Measurements from ENCODE around the gene ALG2. TPM values are rescaled to one million over a fixed set of nuclear protein-coding genes. Genes with fewer than 3 reads are reported as not detected.
A peak's percentile ranks its signal among the peaks of the same experiment; 100 is the strongest.

The ALG2 gene
- total and polyA plus RNA-seq, 9 of the 15 experiments (the other 6 are each of a cell fraction or from before 2014, with no cell fraction given): 4.9 to 41.9 (median 20.2) TPM

- TF ChIP-seq RBM14 (IDR thresholded peaks at IDR 0.05; ENCODE audit: borderline replicate concordance, insufficient read depth, low read depth, low read length) (no peak), HNRNPLL (IDR thresholded peaks at IDR 0.05; ENCODE audit: low read depth, low read length, poor library complexity, severe bottlenecking) (no peak), ZSCAN32 (CRISPR knock-in tag; IDR thresholded peaks at IDR 0.05) (no peak), RBFOX2 (IDR thresholded peaks at IDR 0.05; ENCODE audit: low read depth, low read length) (no peak), RBM17 (IDR thresholded peaks at IDR 0.05; ENCODE audit: borderline replicate concordance, low read depth, low read length) (no peak), ZNF143 (CRISPR knock-in tag; IDR thresholded peaks at IDR 0.05) (no peak), SIN3B (IDR thresholded peaks at IDR 0.05; ENCODE audit: low read depth) (no peak)
Measured at GRCh38 chr9:99253772-99254431, 32.2 kb upstream of the ALG2 start (continued).

- CTCF ChIA-PET (ENCODE audit: low intra/inter-chr PET ratio): no interaction called here
- H3K4me1 ChIP-seq (replicated peaks in 1 of 2; ENCODE audit: control insufficient read depth in 2 of 2, insufficient read depth in 2 of 2, low read length in 2 of 2): peaks cover 0 to 5% of the 10 kb centered on the region in 2 experiments; a peak in 3 of 5 replicates
- H3K27ac ChIP-seq (ENCODE audit: extremely low read depth, low read depth, low read length): no peak overlapping the region
- H3K4me3 ChIP-seq: no peak overlapping the region
- H4K20me1 ChIP-seq (replicated peaks; ENCODE audit: control insufficient read depth, insufficient read depth, low read length): no peaks in the 10 kb centered on the region
- no peaks in the 10 kb centered on the region for H3K9me3 ChIP-seq (replicated peaks; ENCODE audit: control insufficient read depth, insufficient read depth, low read depth, low read length)
- no peak for FAIRE-seq
- H2AFZ ChIP-seq (ENCODE audit: low read depth, low read length): peak overlapping the region; percentile 67; the same call in 1 of the 2 replicates
- intact Hi-C loops (cut with micrococcal nuclease) (no loop called here), in situ Hi-C loops (cut with MboI) (loop anchor here (25.0 kb wide), 1 partner anchor 759 kb away; no protein-coding TSS in a partner anchor)
- no peak for TF ChIP-seq CBFB (CRISPR knock-in tag; IDR thresholded peaks at IDR 0.05)
- TF ChIP-seq JUND (IDR thresholded peaks at IDR 0.05; ENCODE audit: borderline replicate concordance, low read depth, low read length): no peak
- no peak for TF ChIP-seq JUND (tag; IDR thresholded peaks at IDR 0.05; ENCODE audit: borderline replicate concordance, low read depth, low read length)
- no peak for TF ChIP-seq FUS (optimal IDR thresholded peaks at IDR 0.05; ENCODE audit: low read depth, low read length)
- no peak for TF ChIP-seq EP300 (IDR thresholded peaks at IDR 0.05; ENCODE audit: low read length)
- no peak for TF ChIP-seq CEBPG (CRISPR knock-in tag; IDR thresholded peaks at IDR 0.05)
- TF ChIP-seq CEBPG (tag; conservative IDR thresholded peaks at IDR 0.05 in 1 of 2, IDR thresholded peaks at IDR 0.05 in 1 of 2): no peak
- TF ChIP-seq ASH1L (IDR thresholded peaks at IDR 0.05; ENCODE audit: borderline replicate concordance, low read depth, partially characterized antibody): no peak
- TF ChIP-seq KDM5B (IDR thresholded peaks at IDR 0.05; ENCODE audit: insufficient replicate concordance, low read depth, low read length): no peak
- no peak for TF ChIP-seq ZNF324 (CRISPR knock-in tag; IDR thresholded peaks at IDR 0.05)
- TF ChIP-seq HMGN3 (IDR thresholded peaks at IDR 0.05; ENCODE audit: borderline replicate concordance, extremely low read depth, insufficient read length, low read depth, low read length): no peak
- DNase-seq (ENCODE audit: extremely low read depth in 1 of 4, low spot score in 3 of 4): no peak
- no peaks in the 10 kb centered on the region for H3K79me2 ChIP-seq (ENCODE audit: control insufficient read depth, insufficient read depth, low read length)
- WGBS (ENCODE audit: insufficient coverage, low coverage, missing lambda C conversion rate): 44% methylated on average over 2 of the region's 2 CpGs
- POLR2A ChIA-PET: no interaction called here
- H3K4me2 ChIP-seq (ENCODE audit: insufficient read depth, low read length): no peak overlapping the region
- 0 out of 5 replicates have a peak, but pooled peaks cover 0 to 3% of the 10 kb centered on the region in 2 experiments for H3K27me3 ChIP-seq (ENCODE audit: control insufficient read depth in 2 of 2, insufficient read depth in 2 of 2, low read length in 2 of 2)
- H3K9ac ChIP-seq (ENCODE audit: insufficient read depth in 1 of 2, low read depth in 2 of 2, low read length in 2 of 2): no peak overlapping the region
- no TSS peak for BruUV-seq (replicated peaks)
- ATAC-seq: no peak; the same call in 2 of the 3 replicates
- H3K9me1 ChIP-seq (ENCODE audit: control insufficient read depth, insufficient read depth, low read length): no peaks in the 10 kb centered on the region
- no peaks in the 10 kb centered on the region for H3K36me3 ChIP-seq (ENCODE audit: control insufficient read depth, insufficient read depth, low read length)
Measured at GRCh38 chr9:99253134-99253533, 31.4 kb upstream of the ALG2 start.
